Ureter (tissue), 1 donor: ENCODE results near the gene NRSN2. TPM values are rescaled to one million over a fixed set of nuclear protein-coding genes. Genes with fewer than 3 reads are reported as not detected.
"Not testable (repeated sequence)": the region's sequence is repeated elsewhere in the genome, so short reads cannot be mapped to it uniquely, and the experiment has no call there.

ENCODE experiments used
- DNase-seq: peaks from one replicate; pipeline ENCODE4 v3.0.0-alpha.2; 2020; ENCODE audit warnings: low spot score
- total RNA-seq: library from RNA; stranded (reverse); gene quantifications from one replicate; pipeline ENCODE4 v1.2.4, GENCODE V29; 2023
- donor health status: DM: yes; HTN: yes; CAD: no.

The NRSN2 gene
- total RNA-seq, 1 donor from 2014 or later, result 31.4 TPM

DNA sequence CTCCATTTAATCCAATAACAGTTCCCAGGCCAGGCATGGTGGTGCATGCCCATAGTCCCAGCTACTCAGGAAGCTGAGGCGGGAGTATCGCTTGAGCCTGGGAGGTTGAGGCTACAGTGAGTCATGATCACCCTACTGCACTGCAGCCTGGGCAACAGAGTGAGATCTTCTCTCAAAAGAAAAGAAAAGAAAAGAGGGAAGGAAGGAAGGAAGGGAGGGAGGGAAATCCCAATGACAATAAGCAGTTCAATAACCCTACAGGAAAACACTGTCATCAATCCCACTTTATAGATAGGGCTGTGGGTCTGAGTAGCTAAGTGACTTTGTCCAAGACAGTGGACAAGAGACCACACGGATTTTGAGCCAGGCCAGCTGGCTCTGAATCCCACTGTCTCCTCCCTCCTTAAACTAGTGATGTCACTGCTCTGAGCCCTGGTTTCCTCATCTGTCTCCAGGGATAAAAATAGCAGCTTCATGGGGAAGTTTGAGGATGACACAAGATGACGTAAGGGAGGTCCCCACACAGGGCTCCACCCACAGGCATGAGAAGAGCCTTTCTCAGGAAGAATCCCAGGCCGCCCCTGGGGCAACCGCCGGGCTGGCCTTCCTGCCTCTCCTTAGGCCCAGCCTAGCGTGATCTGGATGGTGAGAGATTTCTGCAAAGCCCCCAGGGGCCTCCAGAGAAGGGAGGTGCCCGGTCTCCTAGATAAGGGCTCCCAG is 26.4 kb downstream of the NRSN2 start:
- DNase-seq, result no peak

DNA sequence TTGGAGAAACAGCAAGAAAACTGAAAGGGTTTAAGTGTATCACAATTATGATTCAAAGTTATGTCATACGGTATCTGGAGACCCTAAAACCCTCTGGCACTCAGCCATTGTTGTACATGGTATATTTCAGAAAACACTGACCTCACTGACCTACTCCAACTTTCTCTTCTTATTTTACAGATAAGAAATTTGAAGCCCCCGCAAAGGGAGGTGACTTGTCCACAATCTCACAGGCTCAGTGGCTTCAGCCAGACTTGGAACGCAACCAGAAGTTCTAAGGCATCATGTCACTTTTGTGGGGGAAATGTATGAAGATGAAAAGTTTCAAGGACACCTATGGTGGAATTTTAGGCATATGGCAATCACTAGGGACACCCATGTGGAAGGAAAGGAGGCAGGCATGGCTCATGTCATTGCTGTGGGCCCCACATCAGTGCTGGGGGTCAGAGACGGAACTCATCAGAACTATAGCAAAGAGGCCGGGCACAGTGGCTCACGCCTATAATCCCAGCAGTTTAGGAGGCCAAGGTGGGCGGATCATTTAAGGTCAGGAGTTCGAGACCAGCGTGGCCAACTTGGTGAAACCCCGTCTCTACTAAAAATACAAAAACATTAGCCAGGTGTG is 28.5 kb downstream of the NRSN2 start:
- no peak for DNase-seq

DNA sequence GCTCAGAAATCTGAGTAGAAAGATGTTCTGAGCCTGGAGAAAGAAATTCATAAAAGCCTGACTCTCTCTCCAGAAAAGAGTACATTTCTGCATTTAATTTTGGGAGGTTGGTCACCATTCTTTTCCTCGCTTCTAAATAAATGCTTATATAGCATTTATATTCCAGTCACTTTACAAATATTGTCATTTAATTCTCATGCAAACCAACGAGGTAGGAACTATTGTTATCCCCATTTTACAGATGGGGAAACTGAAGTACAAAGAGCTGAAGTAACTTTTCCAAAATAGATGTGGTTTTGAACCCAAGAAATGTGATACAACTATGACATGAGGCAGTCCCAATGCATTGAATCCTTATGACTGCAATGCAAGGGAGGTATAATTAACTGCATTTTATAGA is 29.2 kb downstream of the NRSN2 start:
- DNase-seq, result no peak

DNA sequence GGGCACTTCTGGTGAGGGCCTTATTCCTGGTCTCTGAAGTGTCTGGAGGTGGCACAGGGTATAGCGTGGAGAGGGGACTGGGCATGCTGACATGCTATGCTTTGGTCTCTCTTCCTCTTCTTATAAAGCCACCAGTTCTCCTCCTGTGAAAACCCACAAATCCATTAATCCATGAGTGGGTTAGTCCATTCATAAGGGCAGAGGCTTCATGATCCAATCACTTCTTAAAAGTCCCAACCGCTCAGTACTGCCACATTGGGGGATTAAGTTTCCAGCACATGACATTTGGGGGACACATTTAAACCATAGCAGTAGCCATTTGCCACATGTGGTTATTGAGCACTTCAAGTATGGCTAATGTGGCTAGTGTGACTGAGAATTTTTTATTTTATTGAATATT is 29.8 kb downstream of the NRSN2 start:
- DNase-seq, result no peak

DNA sequence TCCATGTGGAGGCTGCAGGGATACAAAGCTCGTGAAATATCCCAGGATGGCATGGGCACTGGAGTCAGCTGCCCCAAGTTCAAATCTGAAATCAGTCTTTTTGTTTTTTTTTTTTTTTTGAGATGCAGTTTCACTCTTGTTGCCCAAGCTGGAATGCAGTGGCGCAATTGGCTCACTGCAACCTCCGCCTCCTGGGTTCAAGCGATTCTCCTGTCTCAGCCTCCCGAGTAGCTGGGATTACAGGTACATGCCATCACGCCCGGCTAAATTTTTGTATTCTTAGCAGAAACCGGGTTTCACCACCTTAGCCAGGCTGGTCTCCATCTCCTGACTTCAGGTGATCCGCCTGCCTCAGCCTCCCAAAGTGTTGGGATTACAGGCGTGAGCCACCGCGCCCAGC is 30.7 kb downstream of the NRSN2 start:
- not testable (repeated sequence) for DNase-seq

DNA sequence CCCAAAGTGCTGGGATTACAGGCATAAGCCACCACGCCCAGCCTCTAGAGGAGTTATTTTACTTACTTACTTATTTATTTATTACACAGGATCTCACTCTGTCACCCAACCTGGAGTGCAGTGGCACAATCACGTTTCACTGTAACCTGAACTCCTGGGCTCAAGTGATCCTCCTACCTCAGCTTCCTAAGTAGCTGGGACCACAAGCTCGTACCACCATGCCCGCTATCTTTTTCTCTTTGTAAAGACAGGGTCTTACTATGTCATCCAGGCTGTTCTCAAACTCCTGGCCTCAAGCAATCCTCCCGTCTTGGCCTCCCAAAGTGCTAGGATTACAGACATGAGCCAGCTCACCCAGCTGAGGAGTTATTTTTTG is 32.0 kb downstream of the NRSN2 start:
- DNase-seq, result no peak

DNA sequence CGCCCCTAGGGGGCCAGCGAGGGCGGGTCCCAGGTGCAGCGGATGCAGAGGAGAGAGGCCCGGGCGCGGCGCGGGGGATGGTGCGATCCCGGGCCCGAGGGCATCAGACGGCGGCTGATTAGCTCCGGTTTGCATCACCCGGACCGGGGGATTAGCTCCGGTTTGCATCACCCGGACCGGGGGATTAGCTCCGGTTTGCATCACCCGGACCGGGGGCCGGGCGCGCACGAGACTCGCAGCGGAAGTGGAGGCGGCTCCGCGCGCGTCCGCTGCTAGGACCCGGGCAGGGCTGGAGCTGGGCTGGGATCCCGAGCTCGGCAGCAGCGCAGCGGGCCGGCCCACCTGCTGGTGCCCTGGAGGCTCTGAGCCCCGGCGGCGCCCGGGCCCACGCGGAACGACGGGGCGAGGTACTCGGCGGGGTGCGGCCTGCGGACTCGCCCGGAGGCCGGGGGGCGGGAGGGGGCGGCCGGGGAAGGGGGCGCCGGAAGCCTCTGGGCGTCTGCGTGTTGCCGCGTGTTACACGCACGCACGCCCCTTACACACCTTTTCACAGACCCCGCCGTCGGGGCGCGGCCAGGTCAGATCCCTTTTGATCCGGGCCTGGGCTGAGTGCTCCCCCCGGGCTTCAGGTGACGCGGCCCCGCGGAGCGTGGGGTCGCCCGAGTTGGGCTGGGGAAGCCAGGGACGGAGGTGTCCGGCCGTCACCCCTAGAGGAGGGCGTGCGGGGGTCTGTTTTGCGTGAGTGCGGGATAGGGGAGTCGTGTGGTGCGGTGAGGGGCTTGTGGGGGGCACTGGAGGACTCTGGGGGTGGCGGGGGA is 34.1 kb downstream of the NRSN2 start:
- peak; percentile 66 for DNase-seq

DNA sequence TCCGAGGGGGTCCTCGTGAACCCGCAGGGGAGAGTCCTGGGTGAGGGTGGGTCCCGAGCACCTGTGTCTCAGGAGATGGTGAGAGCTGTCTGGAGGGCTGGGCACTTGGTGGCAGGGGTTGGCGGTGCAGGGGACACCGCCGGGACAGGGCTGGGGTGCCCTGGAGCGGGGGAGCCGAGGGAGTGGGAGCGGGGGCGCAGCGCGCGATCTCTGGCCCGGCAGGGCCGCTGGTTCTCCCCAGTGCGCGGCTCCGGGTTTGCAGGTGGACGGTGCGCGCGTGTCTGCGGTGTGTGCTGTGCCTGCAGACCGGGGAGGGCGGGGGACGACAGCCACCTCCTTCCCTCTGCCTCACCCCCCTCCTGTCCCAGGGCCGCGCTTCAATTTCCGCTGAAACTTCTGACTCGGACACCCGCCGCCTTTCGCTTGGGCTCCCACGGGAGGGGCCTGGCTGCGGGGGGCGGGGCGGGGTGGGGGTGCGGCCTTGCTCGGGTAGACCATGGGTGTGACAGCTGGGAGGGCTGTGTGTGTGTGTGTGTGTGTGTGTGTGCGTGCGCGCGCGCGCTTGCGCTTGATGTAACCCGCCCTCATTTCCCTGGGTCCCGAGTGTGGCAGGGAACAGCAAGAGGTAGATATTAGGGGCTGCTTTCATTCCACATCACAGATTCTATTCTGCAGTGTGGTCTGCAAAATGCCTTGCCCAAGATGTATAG is 34.8 kb downstream of the NRSN2 start:
- DNase-seq, result peak; percentile 89

DNA sequence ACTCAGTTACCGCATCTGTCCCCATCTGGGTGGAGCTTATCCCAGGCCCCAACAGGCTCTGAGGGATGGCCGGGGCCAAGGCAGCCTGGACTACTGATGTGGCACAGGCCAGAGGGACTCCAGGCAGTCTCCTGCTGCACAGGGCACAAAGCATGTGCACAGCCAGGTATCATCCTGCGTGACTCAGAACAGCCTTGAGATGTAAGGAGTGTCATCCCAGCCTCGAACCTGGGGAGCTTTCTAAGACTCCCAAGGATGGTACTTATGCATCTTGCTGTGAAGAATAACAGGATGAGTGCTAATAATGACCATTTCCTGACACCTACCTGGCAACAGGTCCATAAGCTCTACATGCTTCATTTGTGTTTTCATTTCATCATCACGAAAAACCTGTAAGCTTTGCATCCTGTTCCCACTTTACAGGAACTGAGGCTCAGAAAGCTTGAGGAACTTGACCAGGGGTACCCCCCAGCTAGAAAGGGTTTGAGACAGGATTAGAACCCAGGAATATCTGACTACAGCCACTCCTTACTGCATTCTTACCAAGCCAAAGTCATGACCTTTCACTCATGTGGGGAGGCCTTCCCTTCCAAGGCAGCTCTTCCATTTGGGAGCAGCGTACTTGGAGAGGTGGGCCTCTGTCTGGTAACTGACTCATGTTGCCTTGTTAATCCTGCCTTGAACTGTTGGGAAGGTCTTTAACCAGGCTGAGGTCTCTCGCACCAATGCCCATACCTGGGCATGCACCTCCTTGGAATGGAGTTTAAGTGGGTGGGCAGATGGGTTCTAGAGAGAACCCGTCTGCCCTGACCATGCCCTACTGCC is 35.6 kb downstream of the NRSN2 start:
- no peak for DNase-seq

DNA sequence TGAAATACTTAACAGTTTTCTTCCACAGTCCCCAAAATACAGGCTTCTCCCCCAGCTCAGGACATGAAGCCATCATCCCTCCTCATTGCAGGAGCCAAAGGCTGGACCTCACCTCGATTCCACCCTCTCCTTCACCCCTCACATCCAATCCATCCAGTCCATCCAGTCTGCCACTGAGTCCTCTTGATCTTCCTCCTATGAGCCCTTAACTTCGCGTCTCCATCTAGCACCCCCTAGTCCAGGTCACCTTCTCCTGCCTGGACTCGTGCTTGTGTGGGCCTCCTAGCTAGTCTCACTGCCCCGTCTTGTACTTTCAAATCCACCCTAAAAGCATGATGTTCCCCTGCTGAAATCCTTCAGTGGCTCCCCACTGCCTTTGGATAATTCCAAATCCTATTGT is 37.0 kb downstream of the NRSN2 start:
- no peak for DNase-seq

DNA sequence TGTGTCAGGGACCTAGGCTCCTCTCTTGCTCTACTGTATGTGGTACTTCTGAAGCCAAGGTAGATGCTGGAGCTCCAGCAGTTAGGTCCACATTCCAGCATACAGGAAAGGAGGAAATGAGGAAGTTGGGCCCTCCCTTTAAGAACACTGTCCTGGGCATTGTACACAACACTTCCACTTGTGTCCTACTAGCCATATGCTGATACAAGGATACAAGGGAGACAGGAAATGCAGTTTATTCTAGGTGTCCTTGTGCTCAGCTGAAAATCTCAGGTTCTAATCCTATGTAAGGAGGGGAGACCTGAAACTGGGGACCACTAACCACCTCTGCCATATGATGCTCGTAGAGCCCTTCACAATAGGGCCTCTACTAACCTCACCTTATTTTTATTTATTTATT is 37.8 kb downstream of the NRSN2 start:
- DNase-seq, result no peak

DNA sequence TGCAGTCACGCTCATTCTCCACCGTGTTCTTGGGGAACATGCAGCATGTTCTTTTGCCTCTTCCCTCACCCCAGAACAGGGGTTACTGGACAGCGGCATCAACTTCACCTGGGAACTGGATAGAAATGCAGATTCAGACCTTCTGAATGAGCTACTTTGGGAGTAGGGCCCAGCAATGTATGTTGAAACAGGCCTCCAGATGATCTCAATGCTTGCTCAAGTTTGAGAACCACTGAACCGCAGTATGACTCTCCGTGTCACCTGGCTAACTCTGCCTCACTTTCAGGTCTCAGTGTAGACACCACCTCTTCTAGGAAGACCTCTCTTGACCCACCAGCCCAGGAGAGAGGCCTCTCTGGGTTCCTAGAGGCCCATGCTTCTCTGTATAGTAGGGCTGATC is 38.5 kb downstream of the NRSN2 start:
- no peak for DNase-seq

DNA sequence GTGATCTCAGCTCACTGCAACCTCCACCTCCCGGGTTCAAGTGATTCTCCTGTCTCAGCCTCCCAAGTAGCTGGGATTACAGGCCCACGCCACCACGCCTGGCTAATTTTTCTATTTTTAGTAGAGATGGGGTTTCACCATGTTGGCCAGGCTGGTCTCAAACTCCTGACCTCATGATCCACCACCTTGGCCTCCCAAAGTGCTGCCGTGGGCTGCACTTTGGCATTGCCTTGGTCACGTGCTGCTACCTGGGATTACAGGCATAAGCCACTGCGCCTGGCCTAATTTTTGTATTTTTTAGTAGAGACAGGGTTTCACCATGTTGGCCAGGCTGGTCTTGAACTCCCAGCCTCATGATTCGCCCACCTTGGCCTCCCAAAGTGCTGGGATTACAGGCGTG is 39.7 kb downstream of the NRSN2 start:
- not testable (repeated sequence) for DNase-seq

DNA sequence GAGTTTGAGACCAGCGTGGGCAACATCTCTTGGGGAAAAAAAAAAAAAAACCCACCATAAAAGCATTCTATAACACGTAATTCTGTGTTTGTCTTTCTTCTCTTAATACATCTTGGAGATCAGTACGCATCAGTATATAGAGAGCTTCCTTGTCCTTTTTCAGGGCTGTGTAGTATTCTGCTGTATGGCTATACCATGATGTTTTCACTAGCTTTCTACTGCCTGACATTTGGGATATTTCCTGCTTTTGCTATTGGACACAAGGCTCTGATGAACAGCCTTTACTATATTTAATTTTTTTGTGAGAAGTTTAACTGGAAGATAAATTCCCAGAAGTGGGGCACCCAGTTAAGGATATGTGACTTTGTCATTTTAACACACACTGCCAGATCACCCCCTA is 40.6 kb downstream of the NRSN2 start:
- DNase-seq, result no peak

DNA sequence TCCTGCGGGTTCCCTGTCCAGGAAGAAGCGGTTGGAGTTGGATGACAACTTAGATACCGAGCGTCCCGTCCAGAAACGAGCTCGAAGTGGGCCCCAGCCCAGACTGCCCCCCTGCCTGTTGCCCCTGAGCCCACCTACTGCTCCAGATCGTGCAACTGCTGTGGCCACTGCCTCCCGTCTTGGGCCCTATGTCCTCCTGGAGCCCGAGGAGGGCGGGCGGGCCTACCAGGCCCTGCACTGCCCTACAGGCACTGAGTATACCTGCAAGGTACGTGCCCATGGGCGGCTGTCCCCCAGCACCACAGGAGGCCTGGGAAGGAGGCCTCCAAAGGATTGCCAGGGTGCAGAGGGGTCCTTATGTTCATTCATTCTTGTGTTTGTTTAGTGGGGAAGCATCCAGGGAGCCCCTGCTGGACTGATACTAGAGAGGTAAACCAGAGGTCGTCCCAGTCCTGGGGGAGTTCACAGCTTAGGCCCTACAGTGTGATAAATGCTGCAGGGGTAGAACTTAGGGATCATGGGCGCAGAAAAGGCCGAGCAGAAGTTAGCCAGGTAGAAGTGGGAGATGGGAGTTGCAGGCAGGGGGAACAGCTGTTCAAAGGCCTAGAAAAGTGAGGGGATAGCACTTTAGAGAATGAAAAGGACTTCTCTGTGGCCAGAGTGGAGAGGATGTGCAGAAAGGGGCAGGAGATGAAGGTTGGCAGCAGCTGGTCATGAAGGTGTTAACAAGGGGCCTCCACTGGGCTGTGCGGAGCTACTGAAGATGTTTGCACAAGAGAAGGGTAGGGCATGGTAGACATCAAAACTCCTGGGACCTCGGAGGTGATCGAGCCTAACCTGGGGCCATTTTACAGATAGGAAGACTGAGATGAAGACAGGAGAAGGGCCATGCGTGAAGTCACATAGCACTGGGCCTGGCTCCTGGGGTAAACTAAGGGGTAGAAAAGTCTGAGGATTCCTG is 41.4 kb downstream of the NRSN2 start:
- DNase-seq, result no peak

DNA sequence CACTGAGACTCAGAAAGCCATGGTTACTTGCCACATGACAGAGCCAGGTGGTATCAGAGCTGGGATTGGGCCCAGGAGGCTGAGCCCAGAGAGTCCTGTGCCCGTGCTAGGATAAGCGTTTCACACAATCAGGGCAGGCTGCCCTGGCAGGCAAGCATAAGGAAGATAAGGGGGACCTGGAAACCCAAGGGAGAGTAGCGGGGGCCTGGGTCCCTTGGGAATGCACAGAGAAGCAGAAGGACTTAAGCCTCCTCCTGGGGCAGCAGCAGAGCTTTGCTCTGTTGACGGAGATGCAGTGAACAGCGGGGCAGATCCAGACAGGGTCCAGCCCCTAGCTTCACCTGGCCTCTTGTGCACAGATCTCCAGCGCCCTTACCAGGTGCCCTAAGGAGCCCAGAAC is 42.3 kb downstream of the NRSN2 start:
- no peak for DNase-seq

DNA sequence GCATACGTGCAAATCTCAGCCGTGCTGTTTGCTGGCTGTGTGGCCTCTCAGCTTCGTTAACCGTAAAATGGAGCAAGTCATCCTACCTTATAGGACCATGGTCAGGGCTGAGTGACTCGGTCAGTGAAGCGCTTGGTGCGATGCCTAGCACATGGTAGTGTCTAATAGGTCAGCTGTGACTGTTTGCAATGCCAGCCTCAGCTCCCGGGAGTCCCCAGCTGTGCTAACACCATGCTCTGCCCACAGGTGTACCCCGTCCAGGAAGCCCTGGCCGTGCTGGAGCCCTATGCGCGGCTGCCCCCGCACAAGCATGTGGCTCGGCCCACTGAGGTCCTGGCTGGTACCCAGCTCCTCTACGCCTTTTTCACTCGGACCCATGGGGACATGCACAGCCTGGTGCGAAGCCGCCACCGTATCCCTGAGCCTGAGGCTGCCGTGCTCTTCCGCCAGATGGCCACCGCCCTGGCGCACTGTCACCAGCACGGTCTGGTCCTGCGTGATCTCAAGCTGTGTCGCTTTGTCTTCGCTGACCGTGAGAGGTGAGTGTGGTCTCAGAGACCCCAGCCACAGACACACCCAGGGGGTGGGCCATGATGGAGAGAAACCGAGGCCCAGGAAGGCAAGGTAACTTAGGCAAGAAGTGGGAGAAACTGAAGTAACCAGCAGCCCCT is 44.3 kb downstream of the NRSN2 start:
- no peak for DNase-seq

DNA sequence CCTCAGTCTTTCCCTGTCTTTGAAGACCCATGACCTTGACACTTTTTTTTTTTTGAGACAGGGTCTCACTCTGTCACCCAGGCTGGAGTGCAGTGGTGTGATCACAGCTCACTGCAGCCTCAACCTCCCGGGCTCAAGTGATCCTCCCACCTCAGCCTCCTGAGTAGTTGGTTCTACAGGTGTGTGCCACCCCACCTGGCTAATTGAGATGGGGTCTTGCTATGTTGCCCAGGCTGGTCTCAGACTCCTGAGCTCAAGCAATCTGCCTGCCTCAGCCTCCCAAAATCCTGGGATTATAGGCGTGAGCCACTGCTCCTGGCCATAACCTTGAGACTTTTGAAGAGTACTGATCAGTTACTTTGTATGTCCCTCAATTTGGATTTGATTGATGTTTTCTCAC is 46.4 kb downstream of the NRSN2 start:
- not testable (repeated sequence) for DNase-seq

DNA sequence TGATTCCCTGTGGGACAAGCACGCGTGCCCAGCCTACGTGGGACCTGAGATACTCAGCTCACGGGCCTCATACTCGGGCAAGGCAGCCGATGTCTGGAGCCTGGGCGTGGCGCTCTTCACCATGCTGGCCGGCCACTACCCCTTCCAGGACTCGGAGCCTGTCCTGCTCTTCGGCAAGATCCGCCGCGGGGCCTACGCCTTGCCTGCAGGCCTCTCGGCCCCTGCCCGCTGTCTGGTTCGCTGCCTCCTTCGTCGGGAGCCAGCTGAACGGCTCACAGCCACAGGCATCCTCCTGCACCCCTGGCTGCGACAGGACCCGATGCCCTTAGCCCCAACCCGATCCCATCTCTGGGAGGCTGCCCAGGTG is 49.3 kb downstream of the NRSN2 start:
- DNase-seq, result no peak
